GM12878 (cell line): ENCODE results near the gene ESYT2. TPM values are rescaled to one million over a fixed set of nuclear protein-coding genes. Genes with fewer than 3 reads are reported as not detected.

Experiments used
- ATAC-seq: fragments of 200-7000 bp; cut with Tn5 transposase; 3 replicates; pipeline ENCODE4 v1.9.1; 2020; ENCODE audit warnings: mild to moderate bottlenecking, moderate library complexity
- BruUV-seq: library from RNA; stranded (reverse); fragments of 400-500 nt; replicated peaks from 2 replicates; lab custom pipeline; 2021; lab: Mats Ljungman, UMichigan
- CTCF ChIA-PET: fragments of 300-600 bp; sonication (Branson Sonifier 250); formaldehyde crosslinking; extraction: SDS; loops from one replicate; lab custom pipeline; 2021; ENCODE audit warnings: inconsistent platforms; lab: Yijun Ruan, JAX
- POLR2A ChIA-PET: fragments of 350-600 bp; formaldehyde crosslinking; extraction: SDS; loops from one replicate; lab custom pipeline; 2021; ENCODE audit warnings: inconsistent platforms; lab: Charles Lee
- RAD21 ChIA-PET: fragments of 300-600 bp; sonication (Branson Sonifier 250); formaldehyde crosslinking; loops from one replicate; lab custom pipeline; 2023; ENCODE audit warnings: antibody characterized with exemption; ENCODE audit not compliant: unreplicated experiment; lab: Charles Lee
- SMC1A ChIA-PET: fragments of 300-600 bp; sonication (Branson Sonifier 250); formaldehyde crosslinking; loops from one replicate; lab custom pipeline; 2023; ENCODE audit not compliant: unreplicated experiment, uncharacterized antibody; lab: Charles Lee
- DNase-seq: peaks from one replicate; pipeline ENCODE4 v3.0.0-alpha.2; 2011; ENCODE audit warnings: low read depth, low spot score
- FAIRE-seq: peaks from 3 replicates; lab custom pipeline; 2011; peaks lifted over from hg19 to GRCh38; lab: Jason Lieb, UNC
- H2AFZ ChIP-seq: 2 replicates; pipeline ENCODE4 v1.6.0; 2011; ENCODE audit warnings: low read depth, low read length, control low read depth; ENCODE audit not compliant: control insufficient read depth
- H3K27ac ChIP-seq: 2 replicates; pipeline ENCODE4 v1.5.1; 2011; ENCODE audit warnings: control low read depth; ENCODE audit not compliant: control insufficient read depth, insufficient read depth
- H3K27me3 ChIP-seq, 2 experiments: replicated peaks in 1 of 2; 2 replicates each; pipeline versions ENCODE4 v1.6.0 to v1.6.1; 2011; ENCODE audit warnings: low read length in 1 of 2; ENCODE audit not compliant: control insufficient read depth in 2 of 2, insufficient read depth in 2 of 2
- H3K36me3 ChIP-seq, 2 experiments: 2 replicates each; pipeline ENCODE4 v1.5.1; 2011; ENCODE audit warnings: low read length in 1 of 2; ENCODE audit not compliant: control insufficient read depth in 2 of 2, insufficient read depth in 2 of 2
- H3K4me1 ChIP-seq: 2 replicates; pipeline ENCODE4 v1.6.1; 2011; ENCODE audit warnings: mild to moderate bottlenecking, low read length, moderate library complexity, mixed read lengths; ENCODE audit not compliant: control insufficient read depth, insufficient read depth
- H3K4me2 ChIP-seq: 2 replicates; pipeline ENCODE4 v1.6.0; 2011; ENCODE audit warnings: control low read depth; ENCODE audit not compliant: control insufficient read depth, insufficient read depth
- H3K4me3 ChIP-seq: fragments of 200-600 bp; sonication (generic); 2 replicates; pipeline ENCODE4 v1.5.1; 2016
- H3K79me2 ChIP-seq: 2 replicates; pipeline ENCODE4 v1.6.0; 2011; ENCODE audit warnings: low read length; ENCODE audit not compliant: control insufficient read depth, insufficient read depth
- H3K9ac ChIP-seq: 2 replicates; pipeline ENCODE4 v1.8.0; 2011; ENCODE audit warnings: low read length, control low read depth, mixed read lengths; ENCODE audit not compliant: control insufficient read depth, insufficient read depth
- H3K9me3 ChIP-seq: replicated peaks from 3 replicates; pipeline ENCODE4 v1.5.1; 2011; ENCODE audit warnings: mild to moderate bottlenecking, low read length; ENCODE audit not compliant: control insufficient read depth, insufficient read depth
- H4K20me1 ChIP-seq: 2 replicates; pipeline ENCODE4 v1.6.0; 2011; ENCODE audit not compliant: control insufficient read depth, insufficient read depth
- EP300 ChIP-seq, 2 experiments: fragments of 150-350 bp in 1 of 2; IDR thresholded peaks; 2 replicates each; pipeline ENCODE4 v1.6.1; 2011 to 2012; ENCODE audit warnings: low read depth in 2 of 2, low read length in 2 of 2, borderline replicate concordance in 1 of 2, improper control_type of control experiment in 1 of 2, inconsistent platforms in 1 of 2; ENCODE audit not compliant: control insufficient read depth in 1 of 2
- GATAD2B ChIP-seq: fragments of 450-650 bp; conservative IDR thresholded peaks from 2 replicates; pipeline ENCODE4 v1.6.1; 2017; ENCODE audit warnings: low read depth, mild to moderate bottlenecking, moderate library complexity
- NFYB ChIP-seq: IDR thresholded peaks from 2 replicates; pipeline ENCODE4 v1.6.1; 2011; ENCODE audit warnings: low read depth, mild to moderate bottlenecking, low read length, improper control_type of control experiment, moderate library complexity; ENCODE audit not compliant: insufficient read depth
- PML ChIP-seq: IDR thresholded peaks from 2 replicates; pipeline ENCODE4 v1.6.1; 2012; ENCODE audit warnings: low read length, inconsistent platforms
- RB1 ChIP-seq: fragments of 450-650 bp; formaldehyde crosslinking; IDR thresholded peaks from 2 replicates; pipeline ENCODE4 v1.6.1; 2017; ENCODE audit warnings: mild to moderate bottlenecking, borderline replicate concordance
- ZNF622 ChIP-seq: fragments of 450-650 bp; IDR thresholded peaks from 2 replicates; pipeline ENCODE4 v1.6.1; 2017; ENCODE audit warnings: mild to moderate bottlenecking, inconsistent platforms
- ZZZ3 ChIP-seq: IDR thresholded peaks from 2 replicates; pipeline ENCODE4 v1.6.1; 2011; ENCODE audit warnings: low read depth; ENCODE audit not compliant: control insufficient read depth, insufficient read length
- WGBS: methylation state at CpG from one replicate; pipeline ENCODE4 v1.1.6; 2016; ENCODE audit warnings: low lambda C conversion rate; ENCODE audit not compliant: insufficient replicate concordance, insufficient coverage; ENCODE audit errors: missing lambda C conversion rate; 5-methylcytosine and 5-hydroxymethylcytosine counted together
- in situ Hi-C: fragments of 300-500 bp; cut with MboI; formaldehyde crosslinking; loops from 9 replicates; pipeline ENCODE4 v1.14.3; 2018; ENCODE audit warnings: mixed read lengths
- intact Hi-C: fragments of 100-400 bp; cut with micrococcal nuclease; formaldehyde crosslinking; loops from one replicate; pipeline ENCODE4 v1.14.2; 2022; ENCODE audit not compliant: unreplicated experiment
- polyA plus RNA-seq, 11 experiments: library from polyadenylated mRNA; depleted of rRNA in 4 of 11; unstranded in 6 of 11; stranded (reverse) in 5 of 11; fragments of >200 nt; fragmentation: Nextera tagmentation in 4 of 11; fragmentation: Illumina TruSeq in 1 of 11; extraction: Ambion mirVana in 4 of 11; extraction: Trizol in 1 of 11; gene quantifications; 1 replicate in 1 of 11; 2 replicates in 10 of 11; pipeline versions ENCODE4 v1.2.1 to v1.2.3, GENCODE V29; 2011 to 2016; ENCODE audit warnings: inconsistent platforms in 2 of 11, missing spikeins in 2 of 11, low read depth in 1 of 11
- total RNA-seq, 4 experiments: library from RNA; depleted of rRNA in 3 of 4; stranded (reverse); fragments of >200 nt in 3 of 4; fragmentation: Illumina TruSeq in 1 of 4; extraction: Trizol in 1 of 4; gene quantifications; 2 replicates each; pipeline versions ENCODE4 v1.2.1 to v1.2.3, GENCODE V29; 2013 to 2021
- TF ChIP-seq, protein P1 (sequence below): IDR thresholded peaks from 2 replicates; pipeline ENCODE4 v1.6.1; 2012; ENCODE audit warnings: improper control_type of control experiment, low read depth, low read length; ENCODE audit not compliant: insufficient replicate concordance
- TF ChIP-seq, protein P2 (sequence below): fragments of 450-650 bp; conservative IDR thresholded peaks from 2 replicates; pipeline ENCODE4 v1.6.1; 2017; ENCODE audit warnings: mild to moderate bottlenecking, moderate library complexity

ESYT2 gene
- total and polyA plus RNA-seq, 10 of the 15 experiments (the other 5 are each of a cell fraction or from before 2014, with no cell fraction given), result 1.9 to 44.6 (median 21.4) TPM

DNA sequence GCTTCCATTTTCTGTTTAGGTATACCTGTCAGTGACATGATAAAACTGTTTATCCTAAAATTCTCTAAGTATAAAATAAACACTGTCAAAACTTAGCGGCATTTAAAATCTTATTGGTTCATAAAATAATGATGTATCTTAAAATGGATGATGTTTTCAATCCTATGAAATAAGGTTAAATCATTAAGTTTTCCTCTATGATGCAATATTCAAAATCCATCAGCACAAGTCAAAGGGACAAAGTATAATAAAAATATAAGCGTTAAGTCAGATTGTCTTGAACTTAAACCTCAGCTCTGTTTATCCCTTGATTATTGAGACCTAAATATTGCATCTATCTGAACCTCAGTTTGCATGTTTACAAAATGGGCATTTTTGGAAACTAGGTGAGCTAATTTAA lies 78.1 kb downstream of the ESYT2 start:
- H3K4me1 ChIP-seq, result no peaks in the 10 kb centered on the region
- H3K4me3 ChIP-seq, result no peak overlapping the region
- no peak overlapping the region for H3K9ac ChIP-seq
- POLR2A ChIA-PET, result no interaction called here
- CTCF ChIA-PET, result interaction anchor here (1.3 kb wide), 1 partner anchor 77 kb away, joined by 3 read pairs; no protein-coding TSS in a partner anchor
- WGBS, result 95% methylated on average over 2 of the region's 2 CpGs
- H3K27me3 ChIP-seq, result no peaks in the 10 kb centered on the region
- H3K79me2 ChIP-seq, result no peaks in the 10 kb centered on the region
- ATAC-seq (no peak), DNase-seq (no peak), FAIRE-seq (no peak)
- SMC1A ChIA-PET, result interaction anchor here (0.6 to 2.6 kb wide), 4 partner anchors 12 to 226 kb away, joined by 3 to 11 read pairs (median 6); no protein-coding TSS in a partner anchor
- in situ Hi-C loops, result no loop called here
- H3K4me2 ChIP-seq, result no peak overlapping the region
- no peak overlapping the region for H2AFZ ChIP-seq
- no peak for TF ChIP-seq EP300 (IDR thresholded peaks at IDR 0.05; ENCODE audit: borderline replicate concordance in 1 of 2, control insufficient read depth in 1 of 2, low read depth in 2 of 2, low read length in 2 of 2)
- TF ChIP-seq ZNF622, result no peak
- no peak for TF ChIP-seq NFYB
- no peak for TF ChIP-seq RB1
- H4K20me1 ChIP-seq, result no peaks in the 10 kb centered on the region
- H3K9me3 ChIP-seq, result no peaks in the 10 kb centered on the region
- intact Hi-C loops, result no loop called here
- no TSS peak for BruUV-seq
- H3K27ac ChIP-seq, result no peak overlapping the region
- H3K36me3 ChIP-seq, result peaks cover 1 to 3% of the 10 kb centered on the region in 2 experiments; a peak in 3 of 4 replicates
- RAD21 ChIA-PET, result interaction anchor here (0.7 kb wide), 1 partner anchor 226 kb away, joined by 3 read pairs; no protein-coding TSS in a partner anchor

DNA sequence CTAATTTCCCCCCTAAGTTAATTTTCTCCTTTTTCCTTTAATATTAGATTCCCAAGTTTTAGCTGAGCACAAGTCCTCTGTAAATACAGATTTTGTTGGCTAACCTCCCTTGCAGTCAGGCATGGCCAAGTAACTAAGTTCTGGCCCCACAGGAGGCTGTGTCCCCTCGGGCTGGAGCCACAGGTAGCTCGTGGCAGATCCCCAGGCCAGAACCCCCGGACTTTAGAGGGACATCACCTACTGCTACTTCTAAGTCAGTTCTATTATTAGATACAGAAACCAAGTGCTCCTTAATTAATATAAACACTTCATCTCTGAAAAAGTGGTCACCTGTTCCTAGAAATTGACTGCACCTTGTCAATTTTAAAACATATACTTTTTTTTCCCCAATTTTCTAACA lies 78.6 kb downstream of the ESYT2 start:
- intact Hi-C loops (no loop called here), in situ Hi-C loops (no loop called here)
- DNase-seq (no peak), FAIRE-seq (no peak), ATAC-seq (no peak)
- H3K9ac ChIP-seq, result no peak overlapping the region
- BruUV-seq, result no TSS peak
- H2AFZ ChIP-seq, result no peak overlapping the region
- no peak overlapping the region for H3K4me2 ChIP-seq
- no peaks in the 10 kb centered on the region for H3K79me2 ChIP-seq
- H3K36me3 ChIP-seq, result peaks cover 1 to 3% of the 10 kb centered on the region in 2 experiments; a peak in 3 of 4 replicates
- H3K27me3 ChIP-seq, result no peaks in the 10 kb centered on the region
- H4K20me1 ChIP-seq, result no peaks in the 10 kb centered on the region
- no peaks in the 10 kb centered on the region for H3K4me1 ChIP-seq
- CTCF ChIA-PET, result interaction anchor here (1.3 kb wide), 1 partner anchor 77 kb away, joined by 3 read pairs; no protein-coding TSS in a partner anchor
- POLR2A ChIA-PET, result no interaction called here
- no peaks in the 10 kb centered on the region for H3K9me3 ChIP-seq
- H3K27ac ChIP-seq, result no peak overlapping the region
- WGBS, result 98% methylated on average over 3 of the region's 3 CpGs
- H3K4me3 ChIP-seq, result no peak overlapping the region
- RAD21 ChIA-PET, result interaction anchor here (0.7 kb wide), 1 partner anchor 226 kb away, joined by 3 read pairs; no protein-coding TSS in a partner anchor
- SMC1A ChIA-PET, result interaction anchor here (0.6 to 2.6 kb wide), 5 partner anchors 12 to 226 kb away, joined by 3 to 11 read pairs (median 6); no protein-coding TSS in a partner anchor
- TF ChIP-seq PML (no peak), GATAD2B (no peak), ZZZ3 (no peak)
- TF ChIP-seq, protein P1, sequence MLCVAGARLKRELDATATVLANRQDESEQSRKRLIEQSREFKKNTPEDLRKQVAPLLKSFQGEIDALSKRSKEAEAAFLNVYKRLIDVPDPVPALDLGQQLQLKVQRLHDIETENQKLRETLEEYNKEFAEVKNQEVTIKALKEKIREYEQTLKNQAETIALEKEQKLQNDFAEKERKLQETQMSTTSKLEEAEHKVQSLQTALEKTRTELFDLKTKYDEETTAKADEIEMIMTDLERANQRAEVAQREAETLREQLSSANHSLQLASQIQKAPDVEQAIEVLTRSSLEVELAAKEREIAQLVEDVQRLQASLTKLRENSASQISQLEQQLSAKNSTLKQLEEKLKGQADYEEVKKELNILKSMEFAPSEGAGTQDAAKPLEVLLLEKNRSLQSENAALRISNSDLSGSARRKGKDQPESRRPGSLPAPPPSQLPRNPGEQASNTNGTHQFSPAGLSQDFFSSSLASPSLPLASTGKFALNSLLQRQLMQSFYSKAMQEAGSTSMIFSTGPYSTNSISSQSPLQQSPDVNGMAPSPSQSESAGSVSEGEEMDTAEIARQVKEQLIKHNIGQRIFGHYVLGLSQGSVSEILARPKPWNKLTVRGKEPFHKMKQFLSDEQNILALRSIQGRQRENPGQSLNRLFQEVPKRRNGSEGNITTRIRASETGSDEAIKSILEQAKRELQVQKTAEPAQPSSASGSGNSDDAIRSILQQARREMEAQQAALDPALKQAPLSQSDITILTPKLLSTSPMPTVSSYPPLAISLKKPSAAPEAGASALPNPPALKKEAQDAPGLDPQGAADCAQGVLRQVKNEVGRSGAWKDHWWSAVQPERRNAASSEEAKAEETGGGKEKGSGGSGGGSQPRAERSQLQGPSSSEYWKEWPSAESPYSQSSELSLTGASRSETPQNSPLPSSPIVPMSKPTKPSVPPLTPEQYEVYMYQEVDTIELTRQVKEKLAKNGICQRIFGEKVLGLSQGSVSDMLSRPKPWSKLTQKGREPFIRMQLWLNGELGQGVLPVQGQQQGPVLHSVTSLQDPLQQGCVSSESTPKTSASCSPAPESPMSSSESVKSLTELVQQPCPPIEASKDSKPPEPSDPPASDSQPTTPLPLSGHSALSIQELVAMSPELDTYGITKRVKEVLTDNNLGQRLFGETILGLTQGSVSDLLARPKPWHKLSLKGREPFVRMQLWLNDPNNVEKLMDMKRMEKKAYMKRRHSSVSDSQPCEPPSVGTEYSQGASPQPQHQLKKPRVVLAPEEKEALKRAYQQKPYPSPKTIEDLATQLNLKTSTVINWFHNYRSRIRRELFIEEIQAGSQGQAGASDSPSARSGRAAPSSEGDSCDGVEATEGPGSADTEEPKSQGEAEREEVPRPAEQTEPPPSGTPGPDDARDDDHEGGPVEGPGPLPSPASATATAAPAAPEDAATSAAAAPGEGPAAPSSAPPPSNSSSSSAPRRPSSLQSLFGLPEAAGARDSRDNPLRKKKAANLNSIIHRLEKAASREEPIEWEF, result no peak
- TF ChIP-seq, protein P2, sequence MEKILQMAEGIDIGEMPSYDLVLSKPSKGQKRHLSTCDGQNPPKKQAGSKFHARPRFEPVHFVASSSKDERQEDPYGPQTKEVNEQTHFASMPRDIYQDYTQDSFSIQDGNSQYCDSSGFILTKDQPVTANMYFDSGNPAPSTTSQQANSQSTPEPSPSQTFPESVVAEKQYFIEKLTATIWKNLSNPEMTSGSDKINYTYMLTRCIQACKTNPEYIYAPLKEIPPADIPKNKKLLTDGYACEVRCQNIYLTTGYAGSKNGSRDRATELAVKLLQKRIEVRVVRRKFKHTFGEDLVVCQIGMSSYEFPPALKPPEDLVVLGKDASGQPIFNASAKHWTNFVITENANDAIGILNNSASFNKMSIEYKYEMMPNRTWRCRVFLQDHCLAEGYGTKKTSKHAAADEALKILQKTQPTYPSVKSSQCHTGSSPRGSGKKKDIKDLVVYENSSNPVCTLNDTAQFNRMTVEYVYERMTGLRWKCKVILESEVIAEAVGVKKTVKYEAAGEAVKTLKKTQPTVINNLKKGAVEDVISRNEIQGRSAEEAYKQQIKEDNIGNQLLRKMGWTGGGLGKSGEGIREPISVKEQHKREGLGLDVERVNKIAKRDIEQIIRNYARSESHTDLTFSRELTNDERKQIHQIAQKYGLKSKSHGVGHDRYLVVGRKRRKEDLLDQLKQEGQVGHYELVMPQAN, result no peak
